ENCODE measurements around the gene SLC6A3.
A peak's percentile ranks its signal among the peaks of the same experiment; 100 is the strongest.
"Not testable (repeated sequence)": the region's sequence is repeated elsewhere in the genome, so short reads cannot be mapped to it uniquely, and the experiment has no call there.

SLC6A3 gene

DNA sequence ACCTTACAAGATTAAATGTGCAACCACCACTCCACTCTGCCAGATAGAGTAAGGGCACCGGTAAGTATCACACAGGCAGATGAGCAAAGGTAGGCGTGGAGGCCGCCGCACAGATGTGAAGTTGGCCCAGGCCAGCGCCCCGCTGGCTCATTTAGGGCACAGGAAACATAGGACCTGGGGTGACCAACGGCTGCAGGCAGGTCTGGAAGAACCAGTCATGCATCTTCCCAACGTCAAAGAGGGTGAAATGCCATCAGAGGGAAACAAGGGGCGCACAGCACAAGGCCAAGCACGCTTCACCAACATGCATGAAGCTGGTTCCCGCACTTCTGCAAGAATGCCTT is 31.7 kb upstream of the SLC6A3 start:
- no peak for DNase-seq

DNA sequence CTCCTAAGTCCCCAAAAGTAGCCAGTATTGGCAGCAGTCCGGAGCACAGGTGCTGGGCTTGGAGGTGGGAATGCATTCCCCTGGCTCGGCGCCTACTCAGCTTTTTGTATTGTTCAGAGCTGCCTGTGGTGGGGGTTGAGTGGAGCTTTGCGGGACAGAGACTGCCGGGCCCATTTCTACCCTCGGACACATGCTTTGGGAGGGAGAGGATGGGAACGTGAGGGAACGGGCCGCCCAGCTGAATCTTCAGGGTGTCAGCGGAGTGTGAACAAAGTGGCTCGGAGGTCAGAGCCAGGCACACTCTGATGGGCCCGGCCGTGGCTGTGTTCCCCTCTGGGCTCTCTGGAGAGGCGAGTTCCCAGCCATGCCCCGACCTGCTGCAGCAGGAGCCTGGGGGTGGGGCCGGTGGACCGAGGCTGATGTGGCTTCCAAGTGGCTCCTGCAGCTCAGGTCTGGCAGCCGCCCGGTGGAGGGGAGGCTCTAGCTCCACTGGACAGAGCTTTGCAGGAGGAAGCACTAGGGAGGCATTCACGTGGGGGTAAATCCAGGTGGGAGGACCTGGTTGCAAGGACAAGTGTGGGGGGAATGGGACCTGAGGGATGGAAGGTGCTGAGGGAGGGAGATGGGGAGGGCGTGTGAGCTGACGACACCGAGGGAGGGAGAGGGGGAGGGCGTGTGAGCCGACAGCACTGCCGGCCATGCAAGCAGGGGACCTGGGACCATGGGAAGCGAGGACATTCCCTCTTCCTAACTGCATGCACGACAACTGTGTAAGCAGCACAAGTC is 31.1 kb upstream of the SLC6A3 start:
- no peak for DNase-seq

DNA sequence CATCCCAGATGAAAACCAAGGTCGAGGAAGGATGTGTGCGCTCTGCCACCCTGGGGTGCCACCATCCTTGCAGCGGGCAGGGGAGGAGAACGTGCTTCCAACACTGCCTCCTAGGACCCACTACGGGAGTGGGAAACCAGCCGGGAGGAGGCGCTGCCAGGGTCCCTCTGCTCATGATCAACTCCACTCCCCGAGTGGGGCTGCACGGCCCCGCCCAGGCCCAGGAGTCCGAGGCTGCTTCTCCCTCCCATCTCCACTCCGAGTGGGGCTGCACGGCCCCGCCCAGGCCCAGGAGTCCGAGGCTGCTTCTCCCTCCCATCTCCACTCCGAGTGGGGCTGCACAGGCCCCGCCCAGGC is 30.3 kb upstream of the SLC6A3 start:
- not testable (repeated sequence) for DNase-seq

DNA sequence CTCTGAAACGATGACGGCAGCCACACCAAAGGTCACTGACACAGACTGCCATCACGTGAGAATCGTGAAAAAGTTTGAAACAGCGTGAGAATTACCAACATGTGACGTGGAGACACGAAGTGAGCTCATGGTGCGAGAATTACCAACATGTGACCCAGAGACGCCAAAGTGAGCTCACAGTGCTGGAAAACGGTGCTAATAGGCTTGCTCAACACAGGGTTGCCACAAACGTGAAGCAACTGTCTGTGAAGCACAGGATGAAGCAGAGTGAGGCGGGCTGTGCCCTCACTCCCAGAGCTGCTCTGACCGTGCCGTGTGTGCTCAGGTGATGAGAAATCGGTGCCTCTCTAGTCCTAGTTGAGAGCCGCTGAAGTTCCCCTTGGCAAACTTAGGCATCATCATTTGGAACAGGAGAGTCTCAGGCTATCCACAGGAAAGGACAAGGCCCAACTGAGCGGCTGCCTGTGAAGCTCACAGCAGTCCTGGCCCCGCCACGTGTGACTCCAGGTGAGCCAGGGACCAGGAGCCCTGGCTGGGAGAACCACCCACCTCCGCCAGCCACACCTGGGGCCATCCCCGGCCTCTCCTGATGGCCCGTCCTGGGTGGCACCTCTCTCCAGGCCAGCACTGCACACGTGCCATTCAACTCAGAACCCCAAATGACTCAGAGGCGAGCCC is 29.8 kb upstream of the SLC6A3 start:
- no peak for DNase-seq

DNA sequence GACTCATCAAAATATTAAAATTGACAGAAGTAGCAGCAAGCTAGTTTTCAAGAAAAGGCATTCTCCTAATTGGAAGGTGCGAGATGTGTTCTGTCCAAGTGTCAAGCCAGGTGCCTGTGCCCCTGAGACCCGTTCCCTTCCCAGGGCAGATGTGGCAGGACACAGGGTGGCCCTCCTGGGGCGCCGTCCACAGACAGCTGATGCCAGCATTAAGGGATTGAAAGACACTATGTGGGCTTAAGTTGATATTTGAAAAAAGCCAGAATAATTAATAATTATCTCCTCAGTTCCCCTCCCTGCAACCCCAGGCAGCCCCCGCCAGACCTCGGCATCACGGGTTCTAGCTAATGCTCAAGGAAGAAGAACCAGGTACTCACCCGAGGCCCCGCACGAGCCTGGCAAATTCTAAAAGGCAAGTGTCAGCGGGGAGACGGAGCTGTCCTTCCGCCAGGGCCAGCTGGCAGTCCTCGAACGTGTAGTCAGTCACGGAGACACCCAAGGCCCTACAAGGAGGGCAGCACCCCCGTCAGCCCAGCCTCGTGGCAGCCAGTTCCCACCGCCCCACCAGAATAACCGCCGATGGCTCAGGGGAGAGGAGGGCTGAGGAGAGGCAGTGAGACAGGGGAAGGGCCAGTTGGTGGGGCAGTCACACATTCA is 29.1 kb upstream of the SLC6A3 start:
- DNase-seq = no peak

DNA sequence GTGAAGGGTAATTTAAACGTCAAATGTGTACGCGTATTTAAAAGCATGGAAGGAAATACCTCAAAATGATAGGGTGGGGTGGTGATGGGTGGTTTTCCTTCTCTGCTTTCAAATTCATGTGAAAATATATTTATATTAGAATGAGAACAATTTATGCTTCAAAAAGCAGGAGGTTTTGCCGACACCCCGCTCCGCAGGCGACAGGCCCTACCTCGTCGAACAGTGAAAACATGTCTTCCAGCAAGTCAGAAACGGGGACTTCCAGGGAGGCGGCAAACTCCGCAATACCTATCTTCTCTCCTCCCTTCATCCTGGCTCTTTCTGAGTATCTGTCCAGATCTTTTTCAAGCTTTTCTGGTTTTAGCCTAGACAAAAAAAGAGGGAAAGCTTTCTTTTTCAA is 28.5 kb upstream of the SLC6A3 start:
- no peak for DNase-seq

DNA sequence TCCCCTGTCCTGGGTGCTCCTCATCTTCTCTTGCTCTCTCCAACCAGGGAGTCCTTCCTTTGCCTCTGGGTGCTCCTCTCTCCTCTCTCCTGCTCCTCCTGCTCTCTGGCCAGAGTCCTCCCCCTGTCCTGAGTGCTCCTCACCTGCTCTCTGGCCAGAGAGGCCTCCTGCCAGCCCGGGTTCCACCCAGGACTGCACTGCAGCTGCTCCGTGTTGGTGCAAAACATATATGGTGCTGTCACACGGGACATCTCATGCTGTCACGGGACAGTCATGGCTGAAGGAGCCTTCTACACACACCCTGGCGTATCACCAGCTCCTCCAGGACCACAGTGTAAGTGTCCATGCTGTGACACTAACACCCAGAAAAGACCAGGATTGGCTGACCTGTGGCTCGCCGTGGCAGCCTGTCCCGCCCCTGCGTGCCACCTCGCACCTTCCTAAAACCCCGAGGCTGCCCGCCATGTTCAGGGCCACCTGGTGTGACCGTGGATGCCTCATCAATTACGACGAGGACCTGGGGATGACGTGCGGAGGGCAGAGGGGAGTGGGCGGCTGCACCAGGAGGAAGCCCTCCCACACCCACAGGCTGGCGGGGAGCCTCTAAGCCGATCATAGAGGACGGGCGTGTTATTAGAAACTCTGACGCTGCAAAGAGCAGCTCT is 27.9 kb upstream of the SLC6A3 start:
- DNase-seq = no peak

DNA sequence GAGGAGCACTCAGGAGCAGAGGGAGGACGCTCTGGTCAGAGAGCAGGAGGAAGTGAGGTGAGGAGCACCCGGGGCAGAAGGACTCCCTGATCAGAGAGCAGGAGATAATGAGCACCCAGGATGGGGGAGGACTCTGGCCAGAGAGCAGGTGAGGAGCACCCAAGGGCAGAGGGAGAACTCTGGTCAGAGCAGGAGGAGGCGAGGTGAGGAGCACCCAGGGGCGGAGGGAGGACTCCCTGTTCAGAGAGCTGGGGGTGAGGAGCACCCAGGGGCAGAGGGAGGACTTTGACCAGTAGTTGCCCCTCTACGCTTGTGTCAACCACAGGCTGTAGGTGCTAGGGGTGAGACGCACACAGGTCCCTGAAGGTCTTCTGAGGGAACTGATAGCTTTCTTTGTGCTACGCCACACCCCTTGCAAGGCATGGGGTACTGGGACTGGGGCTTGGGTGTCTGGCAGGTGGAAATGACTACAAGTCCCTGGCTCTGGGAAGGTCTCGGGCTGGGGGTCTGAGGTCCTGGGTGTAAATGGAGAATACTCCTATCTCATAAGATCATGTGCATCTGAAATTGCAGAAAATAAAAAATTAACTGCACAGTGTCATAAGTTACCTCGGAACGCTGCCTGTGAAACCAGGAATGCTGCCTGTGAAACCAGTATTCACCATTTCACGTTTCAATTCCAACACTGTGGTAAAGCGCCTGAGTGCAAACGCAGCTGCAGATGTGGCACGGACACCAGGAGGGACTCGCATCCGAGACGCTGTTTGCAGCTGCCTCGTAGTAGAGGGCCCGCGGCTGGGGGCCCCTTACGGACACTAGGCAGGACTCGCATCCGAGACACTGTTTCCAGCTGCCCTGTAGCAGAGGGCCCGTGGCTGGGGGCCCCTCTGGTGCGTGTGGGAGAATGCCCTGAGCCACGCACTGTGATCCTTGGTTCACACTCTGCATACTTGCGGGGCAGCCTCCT is 27.0 kb upstream of the SLC6A3 start:
- no peak for DNase-seq

DNA sequence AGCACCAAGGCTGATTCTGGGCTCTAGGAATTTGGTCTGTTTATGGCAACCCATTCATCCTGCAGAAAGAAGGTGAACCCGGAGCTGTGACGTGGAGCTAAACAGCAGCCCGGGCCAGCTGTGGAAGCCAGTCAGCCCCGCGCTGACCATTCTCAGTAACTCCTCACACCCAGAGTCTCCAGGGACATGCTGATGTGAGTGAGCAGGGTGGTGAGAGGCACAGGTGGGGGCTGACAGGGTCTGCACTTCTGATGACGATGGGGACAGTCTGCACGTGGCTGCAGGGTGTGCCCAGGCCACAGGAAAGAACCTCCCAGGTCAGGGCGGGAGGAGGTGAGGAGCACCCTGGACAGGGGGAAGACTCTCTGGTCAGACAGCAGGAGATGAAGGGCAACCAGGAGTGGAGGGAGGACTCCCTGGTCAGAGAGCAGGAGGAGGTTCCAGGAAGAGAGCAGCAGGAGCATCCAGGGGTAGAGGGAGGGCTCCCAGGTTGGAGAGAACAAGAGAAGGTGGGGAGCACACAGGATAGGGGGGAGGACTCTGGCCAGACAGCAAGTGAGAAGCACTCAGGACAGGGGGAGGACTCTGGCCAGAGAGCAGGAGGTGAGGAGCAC is 26.1 kb upstream of the SLC6A3 start:
- no peak for DNase-seq

DNA sequence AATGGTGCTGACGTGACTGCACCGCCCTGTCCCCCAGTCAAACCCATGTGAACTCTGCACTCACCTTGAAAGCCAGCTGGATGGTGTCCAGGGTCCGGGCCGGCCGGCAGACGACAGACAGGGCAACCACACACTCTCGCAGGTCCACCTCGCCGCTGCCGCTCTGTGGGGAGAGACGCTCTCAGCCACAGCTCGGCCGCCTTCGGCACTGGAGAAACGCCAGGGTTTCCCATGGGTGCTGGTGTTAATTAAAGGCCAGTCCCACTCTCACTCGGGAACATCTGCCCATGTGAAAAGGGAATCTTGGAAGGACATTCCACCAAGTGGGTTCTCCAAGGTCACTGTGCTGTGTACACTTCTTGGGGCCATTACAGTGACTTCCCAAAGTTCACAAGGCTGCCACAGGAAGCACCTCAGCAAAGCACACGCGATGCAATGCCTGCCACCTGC is 25.5 kb upstream of the SLC6A3 start:
- DNase-seq = no peak

DNA sequence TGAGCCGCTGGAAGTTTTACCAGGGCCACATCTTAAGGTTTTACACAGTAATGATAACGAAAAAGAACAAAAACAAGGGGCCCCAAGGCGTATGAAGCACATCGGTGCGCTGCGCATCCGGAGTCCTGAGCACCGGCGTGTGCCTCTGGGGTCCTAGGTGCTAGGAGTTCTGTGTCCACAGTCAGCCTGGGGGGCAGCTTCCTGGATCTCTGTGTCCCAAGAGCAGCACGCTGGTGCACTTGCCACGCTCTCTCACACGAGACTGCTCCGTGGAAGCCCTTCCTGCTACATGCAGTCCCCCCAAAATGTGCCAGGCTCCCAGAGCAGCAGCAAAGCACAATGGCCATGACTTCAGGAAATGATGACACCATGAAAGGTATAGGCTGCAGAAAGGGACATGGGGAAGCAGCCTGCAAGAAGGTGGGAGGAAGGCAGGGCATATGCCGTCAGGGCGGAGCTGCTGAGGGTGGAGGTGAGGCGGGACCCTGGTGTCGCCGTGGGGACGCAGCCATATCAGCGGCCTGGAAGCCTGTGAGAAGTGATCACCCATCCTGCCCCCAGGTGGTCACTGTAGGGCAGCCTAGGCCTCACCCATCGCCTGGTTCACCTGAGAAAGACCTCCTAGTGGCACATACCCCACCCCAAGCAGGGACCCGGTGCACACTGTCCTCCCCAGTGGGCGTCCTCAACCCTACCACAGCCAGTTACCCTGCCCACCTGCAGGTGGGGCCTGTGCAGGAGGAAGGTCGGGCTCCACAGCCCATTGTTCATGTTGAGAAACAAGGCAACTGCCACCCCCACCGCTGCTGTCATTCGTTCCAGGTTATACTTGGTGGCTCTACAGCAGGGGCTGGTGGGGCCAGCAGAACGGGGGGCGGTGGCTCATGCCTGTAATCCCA is 23.6 kb upstream of the SLC6A3 start:
- no peak for DNase-seq

DNA sequence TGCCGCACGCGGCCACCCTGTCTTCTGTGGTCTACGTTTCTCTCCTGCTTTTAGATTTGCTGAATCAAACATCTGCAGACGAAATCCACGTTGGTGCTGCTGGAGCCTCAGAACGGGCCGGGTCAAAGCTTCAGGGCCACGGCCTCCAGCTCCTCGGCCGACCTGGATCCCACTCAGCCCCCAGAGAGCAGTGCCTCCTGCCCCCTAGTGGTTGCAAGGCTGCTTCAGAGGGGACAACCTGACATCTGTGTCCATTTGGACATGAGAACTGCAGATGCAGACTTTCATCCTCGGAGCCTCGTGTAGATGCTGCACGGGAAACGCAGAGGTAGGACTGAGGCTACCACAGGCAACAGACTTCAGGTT is 23.0 kb upstream of the SLC6A3 start:
- peak; percentile 17 for DNase-seq

DNA sequence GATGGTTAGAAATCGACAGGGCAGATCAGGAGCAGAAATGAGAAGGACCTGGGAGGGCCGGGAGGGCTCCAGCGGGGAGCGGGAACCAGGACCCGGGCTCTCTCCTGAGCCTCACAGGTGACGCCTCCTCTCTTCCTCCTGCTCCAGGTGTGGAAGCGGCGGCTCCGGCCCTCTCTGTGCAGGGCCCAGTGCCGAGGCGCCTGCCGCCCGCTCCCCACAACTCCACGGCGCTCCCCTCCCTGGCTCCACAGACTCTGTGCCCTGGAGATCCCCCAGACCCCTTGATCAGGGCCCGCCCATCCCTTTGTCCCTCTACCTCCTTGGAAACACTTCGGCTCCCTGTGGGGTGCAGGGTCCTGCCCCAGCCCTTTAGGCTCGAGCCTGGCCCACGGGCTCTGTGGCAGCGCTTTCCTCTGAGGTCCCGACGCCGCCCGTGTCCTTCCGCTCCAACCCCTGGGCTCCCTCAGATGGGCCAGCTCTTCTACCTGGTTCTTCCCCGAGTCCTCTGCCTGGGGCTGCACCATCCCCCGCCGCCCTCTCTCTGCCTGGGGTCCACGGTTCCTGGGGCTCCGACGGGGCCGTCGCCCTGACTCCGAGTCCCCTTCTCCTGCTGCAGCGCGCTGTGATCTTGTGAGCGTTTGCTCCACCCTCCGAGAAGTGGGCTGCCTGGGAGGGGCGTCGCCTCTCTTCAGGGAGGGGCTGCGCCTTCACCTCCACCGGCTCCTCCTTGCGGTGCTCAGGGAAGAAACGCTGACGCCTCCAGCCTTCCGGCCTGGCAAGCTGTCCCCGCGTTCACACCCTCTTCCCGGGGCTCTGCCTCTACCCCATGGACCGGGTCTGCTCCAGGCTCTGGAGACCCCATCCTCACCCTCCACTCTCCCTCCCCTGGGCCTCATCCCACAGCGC is 22.4 kb upstream of the SLC6A3 start:
- DNase-seq = no peak

DNA sequence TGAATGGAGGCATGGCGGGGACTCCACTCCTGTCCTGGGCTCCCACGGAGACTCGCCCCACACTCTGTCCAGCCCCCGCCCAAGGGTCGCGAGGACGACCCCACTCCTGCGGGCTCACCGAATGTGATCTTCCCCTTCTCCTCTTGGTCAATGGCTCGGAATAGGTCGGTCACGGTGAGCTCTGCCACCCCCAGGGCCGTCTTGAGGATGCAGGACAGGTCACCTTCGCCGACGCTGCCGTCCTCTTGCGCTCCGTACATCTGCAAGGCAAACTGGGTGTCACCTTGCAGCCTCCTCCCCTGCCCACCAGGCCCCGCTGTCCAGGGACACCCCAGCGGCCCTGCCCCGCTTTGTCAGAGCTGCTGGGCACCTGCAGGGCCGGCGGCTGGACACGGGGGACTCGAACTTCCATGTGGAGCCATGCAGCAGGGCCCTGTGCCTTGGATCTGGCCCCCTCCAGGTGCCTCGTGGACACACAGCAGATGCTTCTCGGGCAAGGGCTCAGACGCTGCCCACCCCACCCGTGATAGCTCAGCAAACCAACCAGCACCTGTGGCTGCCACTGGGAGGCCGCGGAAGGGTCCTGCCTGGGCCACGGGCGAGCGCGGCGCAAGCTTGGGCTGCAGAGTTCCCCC is 21.5 kb upstream of the SLC6A3 start:
- no peak for DNase-seq

DNA sequence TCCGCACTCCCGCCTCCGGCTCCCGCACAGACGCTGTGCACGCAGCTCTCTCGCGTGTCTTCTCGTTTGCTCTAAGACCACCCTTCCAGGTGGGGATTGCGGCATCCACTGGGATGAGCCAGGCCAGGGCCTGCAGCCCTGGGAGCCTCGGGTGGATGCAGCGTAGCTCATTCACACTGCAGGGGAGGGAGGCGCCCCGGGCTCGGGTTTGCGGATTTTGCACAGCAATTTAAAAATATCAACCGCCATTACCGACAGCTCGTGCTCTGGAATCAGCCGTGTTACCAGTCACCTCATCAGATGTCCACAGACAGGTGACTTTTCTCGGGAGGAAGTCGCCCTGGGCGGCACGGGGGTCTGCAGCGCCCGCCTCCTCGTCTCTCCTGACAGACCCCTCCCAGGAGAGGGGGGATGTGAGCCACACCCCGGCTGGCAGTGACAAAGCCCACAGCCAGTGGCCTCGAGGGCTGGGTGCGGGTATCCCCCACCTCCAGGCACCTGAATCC is 20.8 kb upstream of the SLC6A3 start:
- DNase-seq = no peak

DNA sequence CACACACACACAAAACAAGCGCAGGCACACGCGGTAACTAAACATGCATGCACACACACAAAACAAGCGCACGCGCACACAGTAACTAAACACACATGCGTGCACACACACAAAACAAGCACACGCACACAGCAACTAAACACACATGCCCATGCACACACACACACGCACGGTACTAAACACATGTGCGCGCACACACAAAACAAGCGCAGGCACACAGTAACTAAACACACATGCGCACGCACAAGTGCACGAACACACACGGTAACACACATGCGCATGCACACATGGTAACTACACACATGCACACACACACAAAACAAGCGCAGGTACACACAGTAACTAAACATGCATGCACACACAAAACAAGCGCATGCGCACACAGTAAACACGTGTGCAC is 19.9 kb upstream of the SLC6A3 start:
- DNase-seq = no peak

DNA sequence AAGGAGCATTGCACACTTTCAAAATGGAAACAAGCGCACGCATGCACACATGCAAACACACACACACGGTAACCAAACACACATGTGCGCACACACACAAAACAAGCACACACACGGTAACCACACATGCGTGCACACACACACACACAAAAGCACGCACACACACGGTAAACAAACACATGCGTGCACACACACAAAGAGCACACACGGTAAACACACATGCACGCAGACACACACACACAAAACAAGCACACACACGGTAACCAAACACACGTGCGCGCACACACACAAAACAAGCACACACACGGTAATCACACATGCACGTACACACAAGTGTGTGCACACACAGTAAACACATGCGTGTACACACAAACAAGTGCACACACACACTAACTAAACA is 19.3 kb upstream of the SLC6A3 start:
- no peak for DNase-seq

DNA sequence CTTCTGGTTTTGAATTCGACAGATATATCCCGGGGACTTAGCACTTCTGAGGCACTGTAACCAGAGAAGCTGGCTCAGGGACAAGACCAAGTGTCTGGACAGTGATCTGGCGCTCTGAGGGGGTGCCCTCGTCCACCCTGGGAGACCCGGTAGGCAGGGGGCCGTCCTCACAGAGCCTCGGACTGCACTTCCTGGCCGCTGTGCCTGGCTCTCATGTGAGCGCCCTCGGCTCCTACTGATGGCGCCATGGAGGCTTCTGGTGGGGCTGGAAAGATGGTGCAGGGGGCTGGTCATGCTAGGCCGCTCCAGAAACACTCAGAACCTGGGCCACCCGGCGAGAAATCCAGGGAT is 18.8 kb upstream of the SLC6A3 start:
- DNase-seq = no peak

Measured in stimulated activated CD4-positive, alpha-beta T cell treated with anti-CD3 and anti-CD28 coated beads, Interleukin-4, amount 100 ng/mL, for 24 hours (primary cell).